ENCODE results near the gene NCR2. TPM values are rescaled to one million over a fixed set of nuclear protein-coding genes. Genes with fewer than 3 reads are reported as not detected.

NCR2 gene, protein sequence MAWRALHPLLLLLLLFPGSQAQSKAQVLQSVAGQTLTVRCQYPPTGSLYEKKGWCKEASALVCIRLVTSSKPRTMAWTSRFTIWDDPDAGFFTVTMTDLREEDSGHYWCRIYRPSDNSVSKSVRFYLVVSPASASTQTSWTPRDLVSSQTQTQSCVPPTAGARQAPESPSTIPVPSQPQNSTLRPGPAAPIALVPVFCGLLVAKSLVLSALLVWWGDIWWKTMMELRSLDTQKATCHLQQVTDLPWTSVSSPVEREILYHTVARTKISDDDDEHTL
- total RNA-seq, result not detected in 2 replicates

DNA sequence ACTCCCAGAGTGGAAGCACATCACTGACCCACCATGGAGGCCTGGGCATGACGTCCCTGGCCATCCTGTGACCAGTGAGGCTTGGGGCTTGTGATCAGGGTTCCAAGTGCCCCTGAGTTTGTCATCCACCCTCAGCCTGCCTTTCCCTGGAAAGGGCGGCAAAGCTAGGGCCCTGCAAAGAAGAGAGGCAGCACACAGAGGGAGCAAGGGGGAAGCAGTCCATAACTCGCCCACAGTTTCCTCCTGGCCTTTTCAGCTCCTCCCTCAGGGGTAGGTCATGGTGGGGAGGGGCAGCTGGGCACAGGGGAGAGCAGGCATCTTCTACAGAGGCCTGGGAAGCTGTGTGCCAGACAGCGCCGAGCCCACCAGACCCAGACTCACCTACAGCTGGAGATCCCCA is at the start of gene NCR2:
TSS of gene NCR2 (plus strand) at position 313 of the 400 bp plus-strand sequence. CDS start 269 bp downstream, outside the sequence.

DNA sequence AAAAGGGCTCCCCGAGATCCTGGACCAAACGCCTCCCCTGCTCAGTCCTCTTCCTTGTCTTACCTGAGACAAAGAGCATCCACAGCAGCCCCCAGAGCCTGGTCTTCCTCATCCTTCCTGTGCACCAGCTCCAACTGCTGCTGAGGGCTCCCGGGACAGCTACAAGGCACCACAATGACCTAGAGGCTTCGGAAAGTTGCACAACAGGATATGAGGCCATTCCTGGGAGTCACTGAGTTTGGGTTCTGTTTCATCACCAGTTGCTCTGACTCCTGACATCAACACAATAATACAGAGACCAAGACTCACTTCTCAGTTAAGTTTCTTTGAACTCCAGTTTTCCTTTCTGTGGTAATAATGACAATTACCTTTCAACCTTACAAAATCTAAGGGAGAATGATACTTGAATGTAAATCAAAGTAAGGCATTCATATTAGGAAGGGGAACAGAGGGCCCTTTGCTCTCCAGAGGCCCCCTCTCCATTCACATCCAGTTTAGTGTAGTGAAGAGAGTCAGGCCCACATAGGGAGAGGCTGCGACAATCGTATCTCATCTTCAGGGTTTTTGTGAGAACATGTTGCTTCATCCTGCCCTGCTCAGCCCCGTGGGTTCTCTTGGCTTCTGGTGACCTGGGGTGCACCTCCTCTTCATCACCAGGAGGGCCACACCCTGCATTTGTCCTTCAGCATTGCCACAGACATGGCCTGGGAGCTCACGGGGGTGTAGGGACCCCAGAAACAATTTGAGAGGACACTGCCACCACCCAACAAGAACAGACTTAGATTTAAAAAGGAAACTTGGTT is 48.7 kb upstream of the NCR2 start, which contains the start of gene TREM1:
TSS of gene TREM1 (minus strand) at position 139 of the 803 bp plus-strand sequence. CDS start at position 112, 27 bp downstream.

Other genes starting within 250 kb of the NCR2 start
- not detected in 2 replicates for gene TREML1, start 181.3 kb upstream of the NCR2 start, total RNA-seq
- not detected in 2 replicates for gene TREM2, start 172.5 kb upstream of the NCR2 start, total RNA-seq
- not detected in 2 replicates for gene TREML2, start 134.5 kb upstream of the NCR2 start, total RNA-seq
- 0.06 TPM in 1 of 2 replicates, not detected in the other for gene TREML4, start 107.3 kb upstream of the NCR2 start, total RNA-seq
- 1.7 and 2.1 TPM in 2 replicates for gene TREM1, start 48.9 kb upstream of the NCR2 start, total RNA-seq
- 4.4 and 7.8 TPM in 2 replicates for gene FOXP4, start 210.8 kb downstream of the NCR2 start, total RNA-seq

All from cardiac ventricle fibroblast (primary cell).